Tibial artery (tissue), 4 donors: ENCODE data around the gene CFAP92.

Experiments
- DNase-seq, 2 donors: peaks; one replicate each; pipeline ENCODE4 v3.0.0-alpha.2; 2019
- H3K27ac ChIP-seq, 2 donors: fragments of 200-600 bp; sonication (generic) in 1 of 2; 1 replicate in 1 of 2; 2 replicates in 1 of 2; pipeline ENCODE4 v1.5.1; 2018 to 2019; ENCODE audit warnings: mild to moderate bottlenecking in 1 of 2
- H3K27me3 ChIP-seq, 2 donors: fragments of 200-600 bp; sonication (generic) in 1 of 2; one replicate each; pipeline versions ENCODE4 v1.5.1 to v1.6.0; 2016 to 2019
- H3K36me3 ChIP-seq, 3 donors: fragments of 200-600 bp; sonication (generic) in 2 of 3; one replicate each; pipeline ENCODE4 v1.5.1; 2016 to 2019; ENCODE audit warnings: mild to moderate bottlenecking in 2 of 3
- H3K4me1 ChIP-seq, 4 donors: fragments of 200-600 bp; sonication (generic) in 2 of 4; 1 replicate in 3 of 4; 2 replicates in 1 of 4; pipeline ENCODE4 v1.5.1; 2016 to 2019
- H3K4me3 ChIP-seq, 2 donors: fragments of 200-600 bp; sonication (generic) in 1 of 2; 1 replicate in 1 of 2; 2 replicates in 1 of 2; pipeline ENCODE4 v1.5.1; 2018 to 2019; ENCODE audit warnings: mild to moderate bottlenecking in 2 of 2
- H3K9me3 ChIP-seq, 3 donors: fragments of 200-600 bp; sonication (generic) in 1 of 3; one replicate each; pipeline ENCODE4 v1.5.1; 2016 to 2019
- intact Hi-C: fragments of 100-400 bp; cut with DNase I; formaldehyde crosslinking; loops from one replicate; pipeline ENCODE4 v1.15.0; 2023; ENCODE audit warnings: low total_unique reads
- TF ChIP-seq, protein P1 (sequence below), 2 experiments: fragments of 200-600 bp in 1 of 2; fragments of 450-650 bp in 1 of 2; IDR thresholded peaks; one replicate each; pipeline ENCODE4 v1.5.1; 2017 to 2019; ENCODE audit warnings: antibody characterized with exemption in 2 of 2, mild to moderate bottlenecking in 1 of 2, moderate library complexity in 1 of 2

The CFAP92 gene

DNA sequence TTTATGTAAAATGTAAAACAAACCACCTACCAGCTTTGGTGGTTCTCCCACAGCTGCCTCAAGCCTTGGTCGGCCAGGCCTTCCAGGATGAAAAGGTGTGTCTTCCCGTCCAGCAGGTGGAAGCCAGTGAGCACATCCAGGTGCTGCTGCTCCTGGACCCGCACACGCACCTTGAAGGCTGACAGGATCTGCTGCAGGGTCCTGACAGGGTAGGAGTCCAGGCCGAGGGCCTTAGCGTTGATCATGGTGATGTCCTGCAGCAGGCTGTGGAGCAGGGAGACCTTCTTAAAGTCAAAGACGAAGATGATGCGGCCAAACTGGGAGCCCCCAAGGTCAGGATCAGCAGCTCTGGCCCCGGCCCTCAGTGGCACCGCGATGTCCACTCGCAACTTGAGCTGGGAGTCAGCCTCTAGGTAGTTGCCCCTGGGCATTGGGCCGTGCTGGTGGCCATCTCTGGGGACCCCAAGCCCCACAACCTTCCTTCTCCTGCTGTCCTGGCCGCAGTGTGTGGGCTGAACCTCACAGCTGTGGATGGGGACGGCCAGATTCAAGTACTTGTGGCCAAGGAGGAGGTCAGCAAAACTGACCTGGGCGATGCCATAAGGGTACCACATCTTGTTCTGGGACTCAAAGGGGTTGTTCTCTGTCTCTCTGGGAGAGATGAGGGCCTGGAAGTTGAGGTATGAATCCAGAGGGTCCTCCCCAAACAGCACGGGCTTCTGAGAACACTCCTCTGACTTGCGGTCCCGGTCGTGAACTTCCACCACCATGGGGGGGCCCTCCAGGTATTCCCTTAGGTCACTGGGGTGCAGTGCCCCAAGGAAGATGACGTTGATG is 48.6 kb downstream of the CFAP92 start:
- no peak overlapping the region for H3K4me3 ChIP-seq
- H3K9me3 ChIP-seq, result no peaks in the 10 kb centered on the region
- no peak overlapping the region for H3K27ac ChIP-seq
- H3K36me3 ChIP-seq, result no peaks in the 10 kb centered on the region
- H3K27me3 ChIP-seq, result peaks cover 0 to 17% of the 10 kb centered on the region in 2 donors
- DNase-seq, result no peak
- intact Hi-C loops, result no loop called here
- no peaks in the 10 kb centered on the region for H3K4me1 ChIP-seq
- TF ChIP-seq, protein P1, sequence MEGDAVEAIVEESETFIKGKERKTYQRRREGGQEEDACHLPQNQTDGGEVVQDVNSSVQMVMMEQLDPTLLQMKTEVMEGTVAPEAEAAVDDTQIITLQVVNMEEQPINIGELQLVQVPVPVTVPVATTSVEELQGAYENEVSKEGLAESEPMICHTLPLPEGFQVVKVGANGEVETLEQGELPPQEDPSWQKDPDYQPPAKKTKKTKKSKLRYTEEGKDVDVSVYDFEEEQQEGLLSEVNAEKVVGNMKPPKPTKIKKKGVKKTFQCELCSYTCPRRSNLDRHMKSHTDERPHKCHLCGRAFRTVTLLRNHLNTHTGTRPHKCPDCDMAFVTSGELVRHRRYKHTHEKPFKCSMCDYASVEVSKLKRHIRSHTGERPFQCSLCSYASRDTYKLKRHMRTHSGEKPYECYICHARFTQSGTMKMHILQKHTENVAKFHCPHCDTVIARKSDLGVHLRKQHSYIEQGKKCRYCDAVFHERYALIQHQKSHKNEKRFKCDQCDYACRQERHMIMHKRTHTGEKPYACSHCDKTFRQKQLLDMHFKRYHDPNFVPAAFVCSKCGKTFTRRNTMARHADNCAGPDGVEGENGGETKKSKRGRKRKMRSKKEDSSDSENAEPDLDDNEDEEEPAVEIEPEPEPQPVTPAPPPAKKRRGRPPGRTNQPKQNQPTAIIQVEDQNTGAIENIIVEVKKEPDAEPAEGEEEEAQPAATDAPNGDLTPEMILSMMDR (IDR thresholded peaks at IDR 0.05), result no peak

DNA sequence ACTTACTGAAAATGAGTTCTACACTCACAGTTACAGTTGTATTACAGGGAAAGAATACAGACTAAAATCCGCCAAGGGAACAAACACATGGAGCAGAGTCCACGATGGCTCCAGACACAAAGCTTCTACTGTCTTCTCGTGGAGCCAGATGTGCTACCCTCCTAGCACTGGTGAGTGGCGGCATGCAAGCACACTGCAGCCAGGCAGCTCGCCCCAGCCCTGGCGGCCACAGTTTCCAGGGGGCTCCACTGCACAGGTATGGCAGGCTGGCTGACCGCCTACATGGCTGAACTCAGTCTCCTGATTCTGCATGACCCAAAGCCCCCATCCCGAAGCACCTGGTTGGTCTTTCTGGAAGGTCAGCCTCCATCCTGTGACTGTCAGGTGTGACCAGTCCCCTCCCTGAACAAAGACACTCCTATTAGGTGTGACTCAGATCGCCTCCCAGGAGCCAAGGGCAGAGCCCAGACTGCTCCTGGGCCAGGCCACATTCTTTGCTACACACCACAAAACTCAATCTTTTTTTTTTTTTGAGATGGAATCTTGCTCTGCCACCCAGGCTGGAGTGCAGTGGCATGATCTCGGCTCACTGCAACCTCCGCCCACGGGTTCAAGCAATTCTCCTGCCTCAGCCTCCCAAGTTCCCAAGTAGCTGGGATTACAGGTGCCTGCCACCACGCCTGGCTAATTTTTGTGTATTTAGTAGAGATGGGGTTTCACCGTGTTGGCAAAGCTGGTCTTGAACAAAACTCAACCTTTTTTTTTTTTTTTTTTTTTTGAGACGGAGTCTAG is 51.5 kb downstream of the CFAP92 start:
- intact Hi-C loops, result no loop called here
- H3K9me3 ChIP-seq, result no peaks in the 10 kb centered on the region

DNA sequence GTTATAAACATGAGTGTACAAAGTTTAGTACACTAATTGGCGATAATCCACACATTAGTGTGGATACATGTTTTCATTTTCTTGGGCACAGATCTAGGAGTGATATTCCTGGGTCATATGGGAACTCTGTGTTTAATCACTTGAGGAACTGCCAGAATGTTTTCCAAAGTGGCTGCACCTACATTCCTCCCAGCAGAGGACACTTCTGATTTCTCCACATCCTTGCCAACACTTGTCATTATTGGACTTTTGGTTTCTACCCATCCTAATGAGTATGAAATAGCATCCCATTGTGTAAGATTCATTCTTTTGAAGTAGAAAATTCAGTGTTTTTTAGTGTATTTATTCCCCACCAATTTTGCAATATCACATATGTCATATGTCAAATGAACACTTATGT is 53.6 kb downstream of the CFAP92 start:
- no peaks in the 10 kb centered on the region for H3K9me3 ChIP-seq
- no peak overlapping the region for H3K4me3 ChIP-seq
- intact Hi-C loops, result no loop called here
- H3K27me3 ChIP-seq, result peaks cover 0 to 21% of the 10 kb centered on the region in 2 donors
- no peak for DNase-seq
- no peaks in the 10 kb centered on the region for H3K4me1 ChIP-seq
- no peaks in the 10 kb centered on the region for H3K36me3 ChIP-seq
- H3K27ac ChIP-seq, result no peak overlapping the region
- TF ChIP-seq, protein P1 (IDR thresholded peaks at IDR 0.05), result no peak

More for the DNA sequence above, 51.5 kb downstream of the CFAP92 start:
- no peaks in the 10 kb centered on the region for H3K4me1 ChIP-seq
- no peak for DNase-seq
- no peaks in the 10 kb centered on the region for H3K36me3 ChIP-seq
- no peak overlapping the region for H3K27ac ChIP-seq
- TF ChIP-seq, protein P1 (IDR thresholded peaks at IDR 0.05), result no peak
- no peak overlapping the region for H3K4me3 ChIP-seq
- H3K27me3 ChIP-seq, result peaks cover 0 to 22% of the 10 kb centered on the region in 2 donors

DNA sequence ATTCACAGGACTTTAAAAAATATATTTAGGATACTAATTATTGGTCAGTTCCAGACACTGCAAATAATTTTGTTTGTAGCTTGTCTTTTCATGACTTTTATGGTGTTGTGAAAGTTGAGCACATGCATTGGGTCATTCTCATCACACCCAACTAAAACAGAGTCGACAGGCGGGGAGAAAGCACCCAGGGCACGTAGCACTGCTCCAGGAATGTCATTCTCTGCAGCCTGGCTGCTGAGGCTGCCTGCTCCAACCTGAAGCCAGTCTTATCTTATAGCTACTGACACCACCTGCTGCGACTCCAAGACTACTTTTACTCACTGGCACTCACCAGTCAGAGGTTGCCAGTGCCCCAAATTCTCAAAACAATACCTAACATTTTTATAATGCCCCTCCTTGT is 57.5 kb downstream of the CFAP92 start:
- no peaks in the 10 kb centered on the region for H3K36me3 ChIP-seq
- no peak overlapping the region for H3K4me3 ChIP-seq
- H3K27ac ChIP-seq, result no peak overlapping the region
- no peak for DNase-seq
- intact Hi-C loops, result no loop called here
- H3K27me3 ChIP-seq, result peaks cover 0 to 36% of the 10 kb centered on the region in 2 donors
- no peaks in the 10 kb centered on the region for H3K9me3 ChIP-seq
- no peaks in the 10 kb centered on the region for H3K4me1 ChIP-seq
- TF ChIP-seq, protein P1 (IDR thresholded peaks at IDR 0.05), result no peak

DNA sequence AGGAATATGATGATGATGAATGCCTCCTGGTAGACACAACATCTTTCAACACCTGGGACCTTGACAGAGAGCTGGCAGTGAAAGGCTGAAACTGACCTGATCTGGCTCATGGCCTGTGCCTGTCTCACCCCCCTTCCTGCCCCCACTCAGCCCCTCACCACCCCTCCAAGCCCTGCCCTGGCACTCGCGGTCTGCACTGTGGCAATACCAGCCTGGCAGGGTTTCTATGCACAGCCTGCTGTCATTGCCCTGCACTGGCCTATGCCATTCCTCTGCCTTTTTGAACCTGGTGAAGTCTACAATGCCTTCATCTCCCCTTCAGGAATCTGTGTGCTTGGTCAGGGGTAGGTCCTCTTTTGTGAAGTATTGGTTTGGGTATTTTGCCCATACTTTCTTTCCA is 58.0 kb downstream of the CFAP92 start:
- DNase-seq, result no peak
- intact Hi-C loops, result no loop called here
- peaks cover 0 to 36% of the 10 kb centered on the region in 2 donors for H3K27me3 ChIP-seq

More for the DNA sequence above, 58.0 kb downstream of the CFAP92 start:
- H3K27ac ChIP-seq, result no peak overlapping the region
- no peaks in the 10 kb centered on the region for H3K36me3 ChIP-seq
- no peak overlapping the region for H3K4me3 ChIP-seq
- no peaks in the 10 kb centered on the region for H3K4me1 ChIP-seq
- H3K9me3 ChIP-seq, result no peaks in the 10 kb centered on the region
- TF ChIP-seq, protein P1 (IDR thresholded peaks at IDR 0.05), result no peak
